GM12801 (cell line): Measurements from ENCODE around the gene TUBGCP3.

Experiments
- CTCF ChIP-seq: IDR thresholded peaks from one replicate; pipeline ENCODE4 v1.5.1; 2011; ENCODE audit warnings: control low read depth; ENCODE audit not compliant: insufficient read length; ENCODE audit errors: extremely low read depth

The TUBGCP3 gene

GRCh38 chr13:112606109-112607001 lies 18.4 kb upstream of the TUBGCP3 start:
- TF ChIP-seq CTCF, result peak; percentile 55

- no peak for TF ChIP-seq CTCF
Measured at GRCh38 chr13:112605531-112605990, 17.6 kb upstream of the TUBGCP3 start.

GRCh38 chr13:112603641-112604225 lies 15.8 kb upstream of the TUBGCP3 start:
- no peak for TF ChIP-seq CTCF

DNA sequence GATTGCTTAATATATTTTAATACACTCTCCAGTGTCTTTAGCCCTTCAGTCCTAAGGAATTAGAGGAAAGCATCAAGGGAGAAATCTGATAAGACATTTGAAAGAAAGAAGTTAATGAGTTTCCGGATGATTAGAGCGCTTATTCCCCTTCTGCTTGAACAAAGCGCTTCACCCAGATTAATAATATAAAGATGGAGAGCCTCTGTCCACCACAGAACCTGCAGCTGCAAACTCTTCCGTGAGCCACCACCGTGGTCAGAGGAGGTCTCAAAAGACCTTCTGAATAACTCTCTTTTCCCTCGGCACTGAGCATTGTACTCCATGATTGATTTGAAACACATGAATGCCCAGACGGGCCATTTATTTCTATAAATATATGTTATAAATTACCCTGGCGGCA lies 14.2 kb upstream of the TUBGCP3 start:
- no peak for TF ChIP-seq CTCF

DNA sequence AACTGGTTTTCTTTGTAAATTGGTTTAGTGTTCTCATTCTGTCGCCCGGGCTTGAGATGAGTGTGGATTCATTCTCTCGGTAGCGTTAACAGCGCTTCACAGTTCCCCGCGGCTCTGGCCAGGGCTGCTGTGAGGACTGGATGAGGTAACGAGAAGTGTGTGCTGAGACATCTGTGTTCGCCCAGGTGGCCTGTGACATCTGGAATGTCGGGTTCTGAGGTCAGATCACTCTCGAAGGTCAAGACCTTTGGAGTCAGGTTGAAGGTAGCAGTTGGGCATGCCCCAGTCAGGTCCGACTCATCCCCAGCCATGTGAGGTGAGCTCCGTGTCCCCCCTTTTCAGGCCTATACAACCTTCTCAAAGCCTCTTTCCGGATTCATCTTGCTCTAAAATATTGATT lies 13.4 kb upstream of the TUBGCP3 start:
- no peak for TF ChIP-seq CTCF

DNA sequence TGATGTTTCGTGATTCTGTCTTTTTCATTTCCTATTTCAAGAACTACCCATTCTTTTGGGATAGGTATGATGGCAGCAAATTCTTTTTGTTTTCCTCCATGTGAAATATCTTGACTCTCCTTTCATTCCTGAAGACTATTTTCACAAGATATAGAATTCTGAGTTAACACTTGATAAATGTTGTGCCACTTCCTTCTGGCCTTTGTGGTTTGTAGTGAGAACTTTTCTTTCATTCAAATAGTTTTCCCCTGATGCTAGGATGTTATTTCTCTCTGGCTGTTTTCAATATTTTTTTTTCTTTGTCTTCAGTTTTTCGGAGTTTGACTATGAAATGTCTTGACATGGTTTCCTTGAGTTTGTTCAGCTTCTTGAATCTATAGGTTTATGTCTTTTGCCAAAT lies 8.3 kb upstream of the TUBGCP3 start:
- no peak for TF ChIP-seq CTCF

GRCh38 chr13:112592647-112593046 lies 4.7 kb upstream of the TUBGCP3 start:
- TF ChIP-seq CTCF, result no peak
